GM21786 (cell line): Measurements from ENCODE around the gene GRIN1.

Source experiments
- ATAC-seq: cut with Tn5 transposase; IDR thresholded peaks from one replicate; pipeline ENCODE4 v1.9.1; 2021; ENCODE audit not compliant: unreplicated experiment

The GRIN1 gene

DNA sequence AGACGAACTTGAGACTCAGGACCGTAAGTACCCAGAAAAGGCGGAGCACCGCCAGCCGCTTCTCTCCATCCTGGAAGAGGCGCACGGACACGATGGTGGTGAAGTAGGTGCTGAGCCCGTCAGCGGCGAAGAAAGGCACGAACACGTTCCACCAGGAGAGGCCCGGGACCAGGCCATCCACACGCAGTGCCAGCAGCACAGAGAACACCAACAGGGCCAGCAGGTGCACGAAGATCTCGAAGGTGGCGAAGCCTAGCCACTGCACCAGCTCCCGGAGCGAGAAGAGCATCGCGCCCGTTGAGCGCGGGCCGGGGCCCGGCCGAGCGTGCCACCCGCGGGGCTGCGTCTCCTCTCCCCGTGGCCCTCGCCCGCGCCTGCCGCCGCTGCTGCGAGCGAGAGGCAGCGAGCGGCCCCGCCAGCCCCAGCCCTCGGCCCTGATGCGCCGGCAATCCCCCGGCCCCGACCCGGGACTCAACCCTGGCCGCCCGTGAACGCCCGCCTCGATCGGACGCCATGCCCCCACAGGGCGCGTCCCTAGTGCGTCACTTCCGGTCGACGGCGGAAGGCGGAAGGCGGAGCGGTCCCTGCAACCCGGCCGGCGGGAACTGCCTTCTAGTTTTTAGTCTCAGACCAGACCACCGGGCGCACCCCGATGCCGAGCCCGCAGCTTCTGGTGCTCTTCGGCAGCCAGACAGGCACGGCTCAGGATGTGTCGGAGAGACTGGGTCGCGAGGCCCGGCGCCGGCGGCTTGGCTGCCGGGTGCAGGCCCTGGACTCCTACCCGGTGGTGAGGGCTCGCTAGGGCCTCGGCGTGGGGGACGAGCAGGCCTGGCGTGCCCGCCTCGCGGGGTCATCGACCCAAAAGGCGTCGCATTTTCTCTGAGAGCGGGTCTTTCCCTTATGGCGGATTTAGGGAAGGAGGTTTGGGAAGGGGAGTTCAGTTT lies 66.4 kb downstream of the GRIN1 start, which contains the start of the genes NDOR1 and TMEM203:
TSS of gene NDOR1 (plus strand) at position 575 of the 944 bp plus-strand sequence. CDS start at position 653, 78 bp downstream.
TSS of gene TMEM203 (minus strand) at position 523 of the 944 bp plus-strand sequence. CDS start at position 289, 234 bp downstream.
- ATAC-seq: no peak

DNA sequence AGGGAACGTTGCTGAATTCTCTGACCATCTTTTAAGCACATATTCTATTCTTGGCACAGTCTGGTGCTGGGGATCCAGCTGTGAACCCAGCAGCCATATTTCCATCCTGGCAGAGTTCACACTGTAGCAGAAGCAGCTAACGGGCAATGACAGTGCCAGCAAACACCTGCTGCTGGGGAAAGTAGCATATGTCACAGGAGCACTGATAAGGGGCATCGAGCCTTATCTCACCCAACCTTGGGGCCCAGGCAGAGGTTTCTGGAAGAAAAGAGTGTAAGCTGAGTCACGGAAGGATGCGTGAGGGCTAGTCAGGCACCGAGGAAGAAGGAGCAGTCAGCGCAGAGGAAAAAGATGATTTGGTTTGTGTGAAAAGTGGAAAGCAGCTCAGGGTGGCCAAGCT lies 67.6 kb downstream of the GRIN1 start:
- no peak for ATAC-seq

DNA sequence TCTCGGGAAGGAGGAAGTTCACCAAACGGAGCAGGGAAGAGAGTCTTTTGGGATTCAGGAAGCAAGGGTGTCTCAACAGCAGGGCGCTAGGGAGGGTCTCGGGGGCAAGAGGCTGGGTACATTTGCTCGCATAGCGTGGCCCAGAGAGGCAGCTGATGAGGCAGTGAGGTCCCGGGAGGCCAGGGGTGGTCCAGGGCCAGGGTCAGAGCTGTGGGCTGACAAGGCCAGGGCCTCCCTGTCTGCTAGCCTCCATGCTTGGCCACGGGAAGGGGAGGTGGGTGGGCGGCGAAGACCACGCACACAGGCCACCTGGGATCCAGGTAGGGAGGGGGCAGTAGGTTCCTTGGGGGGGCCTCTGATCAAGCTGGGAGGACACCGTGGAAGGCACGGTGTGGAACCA lies 72.6 kb downstream of the GRIN1 start:
- no peak for ATAC-seq

GRCh38 chr9:137212520-137212919 lies 73.6 kb downstream of the GRIN1 start:
- ATAC-seq: no peak

DNA sequence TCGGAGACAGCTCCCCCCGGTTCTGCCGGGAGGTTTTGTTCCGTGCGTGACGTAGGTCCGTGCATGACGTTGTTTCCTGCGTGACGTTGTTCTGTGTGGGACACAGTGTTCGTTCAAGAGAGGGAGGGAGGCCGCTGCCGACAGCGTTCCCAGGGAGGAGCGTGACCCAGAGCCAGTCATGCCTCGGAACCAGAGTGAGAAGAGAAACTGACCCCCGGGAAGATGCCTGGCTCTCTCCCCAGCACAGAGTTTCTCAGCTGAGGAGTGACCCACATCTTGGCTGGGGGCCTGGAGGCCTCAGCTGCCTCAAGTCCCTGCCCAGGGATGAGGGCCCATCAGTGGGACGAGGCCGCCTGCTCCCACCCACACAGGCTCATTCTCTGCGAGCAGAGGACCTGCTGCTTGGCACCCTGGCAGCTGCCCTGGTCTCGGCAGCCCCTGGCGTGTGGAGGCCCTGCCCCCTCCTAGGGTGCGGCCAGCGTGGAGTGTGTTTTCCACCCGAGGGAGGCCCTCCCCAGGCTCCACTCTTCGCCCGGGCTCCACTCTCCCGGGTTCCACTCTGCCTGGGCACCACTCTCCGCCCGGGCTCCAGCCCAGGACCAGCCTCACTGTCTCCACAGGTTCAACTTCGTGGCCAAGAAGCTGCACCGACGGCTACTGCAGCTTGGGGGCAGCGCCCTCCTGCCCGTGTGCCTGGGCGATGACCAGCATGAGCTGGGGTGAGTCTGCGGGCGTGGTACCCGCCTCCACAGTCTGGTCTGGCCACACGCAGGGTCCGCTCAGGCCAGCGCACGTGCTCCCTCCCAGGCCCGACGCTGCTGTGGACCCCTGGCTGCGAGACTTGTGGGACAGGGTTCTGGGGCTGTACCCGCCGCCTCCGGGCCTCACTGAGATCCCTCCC lies 74.5 kb downstream of the GRIN1 start:
- ATAC-seq: no peak

GRCh38 chr9:137214620-137215019 lies 75.7 kb downstream of the GRIN1 start:
- ATAC-seq: no peak

GRCh38 chr9:137215196-137215986 lies 76.4 kb downstream of the GRIN1 start:
- no peak for ATAC-seq

DNA sequence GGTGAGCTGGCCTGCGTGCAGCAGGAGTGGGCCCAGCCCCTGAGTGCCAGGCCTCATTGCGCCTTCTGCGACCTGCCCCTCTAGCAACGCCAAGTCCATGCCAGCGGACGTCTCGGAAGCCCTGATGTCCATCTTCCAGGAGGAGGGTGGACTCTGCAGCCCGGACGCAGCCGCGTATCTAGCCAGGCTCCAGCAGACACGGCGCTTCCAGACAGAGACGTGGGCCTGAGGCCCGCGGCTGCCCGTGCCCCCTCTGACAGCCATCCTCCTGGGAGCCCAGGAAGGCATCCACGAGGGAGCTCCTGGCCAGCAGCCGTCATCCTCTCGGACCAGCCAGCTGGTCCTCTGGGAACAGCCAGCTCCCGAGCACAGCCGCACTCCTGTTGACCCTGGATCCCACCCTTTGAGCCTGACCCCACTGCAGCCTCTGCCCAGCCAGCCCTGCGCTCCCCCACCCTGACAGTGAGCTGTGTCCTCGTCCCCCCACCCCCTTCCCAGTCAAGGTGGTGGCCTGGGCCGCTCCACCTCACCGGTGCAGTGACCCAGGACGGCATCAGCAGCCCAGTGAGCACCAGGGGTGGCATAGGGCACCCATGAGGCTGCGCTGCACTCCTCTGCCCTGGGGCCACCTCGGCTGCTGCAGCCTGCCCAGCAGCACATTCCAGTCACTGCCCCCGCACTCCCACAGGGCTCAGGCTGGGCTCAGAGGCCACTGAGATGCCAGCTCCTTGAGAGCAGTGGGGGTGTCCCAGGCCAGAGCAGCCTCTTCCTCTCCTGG lies 77.4 kb downstream of the GRIN1 start:
- ATAC-seq: no peak

DNA sequence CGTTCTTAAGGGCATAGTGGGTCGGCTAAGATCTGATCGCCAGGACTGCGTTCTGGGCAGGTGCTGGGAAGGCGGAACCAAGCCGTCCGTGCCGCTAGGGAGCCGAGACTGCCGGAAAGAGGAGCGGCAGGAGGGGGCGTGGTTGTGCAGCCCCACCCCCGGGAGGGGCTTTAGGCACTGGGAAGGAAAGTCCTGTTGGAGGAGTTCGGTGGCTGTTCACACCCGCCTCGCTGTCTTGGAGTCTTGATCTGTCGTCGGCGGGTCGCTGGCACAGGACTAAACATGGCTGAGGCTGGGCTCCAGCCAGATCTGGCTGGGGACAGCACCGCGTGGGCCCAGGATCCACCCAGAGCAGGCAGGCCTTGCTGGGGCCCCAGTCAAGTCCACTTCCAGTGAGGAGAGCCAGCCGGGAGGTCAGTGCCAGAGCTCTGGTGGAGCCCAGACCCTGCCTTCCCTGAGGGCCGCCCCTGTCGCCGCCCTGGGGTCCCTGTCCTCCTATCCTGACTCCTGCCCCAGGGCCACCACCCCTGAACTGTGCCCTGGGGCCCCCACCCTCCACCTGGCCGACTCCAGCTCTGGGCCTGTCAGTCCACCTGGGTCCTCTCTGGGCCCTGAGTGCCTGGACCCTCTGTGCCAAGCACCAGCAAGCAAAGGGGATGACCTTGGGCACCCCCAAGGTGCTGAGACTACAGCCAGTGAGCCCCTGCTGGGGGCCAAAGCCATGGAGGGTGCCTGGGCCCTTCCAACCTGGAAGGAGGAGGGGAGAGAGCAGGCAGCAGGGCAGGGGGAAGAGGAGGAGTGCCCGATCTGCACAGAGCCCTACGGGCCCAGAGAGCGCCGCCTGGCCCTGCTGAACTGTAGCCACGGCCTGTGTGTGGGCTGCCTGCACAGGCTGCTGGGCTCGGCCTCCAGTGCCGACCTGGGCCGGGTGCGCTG lies 78.6 kb downstream of the GRIN1 start:
- no peak for ATAC-seq

GRCh38 chr9:137218212-137218753 lies 79.3 kb downstream of the GRIN1 start:
- ATAC-seq: no peak
